H1 (cell line): ENCODE measurements around the gene NINJ2. TPM values are rescaled to one million over a fixed set of nuclear protein-coding genes. Genes with fewer than 3 reads are reported as not detected.
A peak's percentile ranks its signal among the peaks of the same experiment; 100 is the strongest.

ENCODE experiments used
- CTCF ChIA-PET: fragments of 300-600 bp; sonication (Branson Sonifier 250); formaldehyde crosslinking; loops from one replicate; lab custom pipeline; 2021; ENCODE audit not compliant: partially characterized antibody; lab: Charles Lee
- POLR2A ChIA-PET: fragments of 300-600 bp; sonication (Branson Sonifier 250); formaldehyde crosslinking; loops from one replicate; lab custom pipeline; 2021; ENCODE audit warnings: inconsistent platforms; ENCODE audit not compliant: partially characterized antibody; lab: Charles Lee
- DNase-seq, 2 experiments: peaks; one replicate each; pipeline versions ENCODE4 v3.0.0 to v3.0.0-alpha.2; 2010 to 2022; ENCODE audit warnings: low spot score in 2 of 2, low read depth in 1 of 2, mixed read lengths in 1 of 2
- FAIRE-seq: peaks from 2 replicates; lab custom pipeline; 2011; peaks lifted over from hg19 to GRCh38; lab: Jason Lieb, UNC
- H2AFZ ChIP-seq: 2 replicates; pipeline ENCODE4 v1.8.1; 2012; ENCODE audit warnings: low read length, inconsistent platforms
- H2AK5ac ChIP-seq: 2 replicates; pipeline ENCODE4 v1.6.1; 2013; ENCODE audit warnings: low read depth, low read length
- H2BK120ac ChIP-seq: replicated peaks from 2 replicates; pipeline ENCODE3; 2013; ENCODE audit warnings: low read depth, low read length, inconsistent platforms
- H2BK12ac ChIP-seq: 2 replicates; pipeline ENCODE4 v1.6.1; 2013; ENCODE audit warnings: low read depth, low read length
- H2BK15ac ChIP-seq: 2 replicates; pipeline ENCODE4 v1.6.1; 2013; ENCODE audit warnings: low read length
- H2BK20ac ChIP-seq: 2 replicates; pipeline ENCODE4 v1.6.1; 2013; ENCODE audit warnings: low read length
- H2BK5ac ChIP-seq: 2 replicates; pipeline ENCODE4 v1.6.1; 2013; ENCODE audit warnings: low read depth, low read length
- H3K14ac ChIP-seq: 2 replicates; pipeline ENCODE4 v1.6.1; 2013; ENCODE audit warnings: inconsistent platforms; ENCODE audit not compliant: insufficient read length
- H3K18ac ChIP-seq: 2 replicates; pipeline ENCODE4 v1.6.1; 2013; ENCODE audit warnings: low read length; ENCODE audit errors: extremely low read depth
- H3K23ac ChIP-seq: 2 replicates; pipeline ENCODE4 v1.6.1; 2013; ENCODE audit warnings: inconsistent platforms; ENCODE audit not compliant: insufficient read length
- H3K23me2 ChIP-seq: 2 replicates; pipeline ENCODE4 v1.6.1; 2013; ENCODE audit warnings: low read depth, low read length
- H3K27ac ChIP-seq: 2 replicates; pipeline ENCODE4 v1.6.1; 2011; ENCODE audit warnings: low read depth, low read length, inconsistent platforms
- H3K27me3 ChIP-seq, 4 experiments: replicated peaks in 1 of 4; 1 replicate in 1 of 4; 2 replicates in 3 of 4; pipeline versions ENCODE4 v1.6.1 to v1.8.1; 2011 to 2013; ENCODE audit warnings: low read length in 3 of 4, mild to moderate bottlenecking in 3 of 4, inconsistent platforms in 2 of 4, mixed read lengths in 2 of 4, moderate library complexity in 1 of 4; ENCODE audit not compliant: control insufficient read depth in 3 of 4, insufficient read depth in 3 of 4; ENCODE audit errors: extremely low read depth in 1 of 4
- H3K36me3 ChIP-seq, 4 experiments: 2 replicates each; pipeline versions ENCODE4 v1.6.1 to v1.8.1; 2011 to 2013; ENCODE audit warnings: mild to moderate bottlenecking in 4 of 4, low read length in 3 of 4, moderate library complexity in 2 of 4, control low read depth in 1 of 4, inconsistent platforms in 1 of 4; ENCODE audit not compliant: insufficient read depth in 4 of 4, control insufficient read depth in 2 of 4
- H3K4ac ChIP-seq: replicated peaks from 2 replicates; pipeline ENCODE3; 2013; ENCODE audit warnings: low read length, low read depth, mixed read lengths, inconsistent platforms; ENCODE audit not compliant: insufficient read length
- H3K4me1 ChIP-seq, 4 experiments: replicated peaks in 1 of 4; 1 replicate in 1 of 4; 2 replicates in 3 of 4; pipeline versions ENCODE4 v1.6.1 to v1.8.1; 2011 to 2013; ENCODE audit warnings: low read length in 3 of 4, inconsistent platforms in 2 of 4, mixed read lengths in 1 of 4; ENCODE audit not compliant: insufficient read depth in 4 of 4, control insufficient read depth in 3 of 4
- H3K4me2 ChIP-seq, 2 experiments: 2 replicates each; pipeline versions ENCODE4 v1.6.1 to v1.8.1; 2011 to 2013; ENCODE audit warnings: low read depth in 2 of 2, low read length in 2 of 2, control low read depth in 1 of 2, inconsistent platforms in 1 of 2, mild to moderate bottlenecking in 1 of 2; ENCODE audit not compliant: insufficient read depth in 1 of 2
- H3K4me3 ChIP-seq, 4 experiments: fragments of 200-600, 300-600 bp in 1 of 4; sonication (generic), shearing (Covaris generic), sonication (Bioruptor Twin) in 1 of 4; 2 replicates each; pipeline versions ENCODE4 v1.5.1 to v1.8.1; 2011 to 2016; ENCODE audit warnings: low read length in 4 of 4, low read depth in 3 of 4, control low read depth in 2 of 4, inconsistent platforms in 2 of 4, mild to moderate bottlenecking in 2 of 4, mixed read lengths in 1 of 4, moderate library complexity in 1 of 4; ENCODE audit not compliant: insufficient read depth in 2 of 4; ENCODE audit errors: extremely low read depth in 1 of 4
- H3K56ac ChIP-seq: replicated peaks from 2 replicates; pipeline ENCODE3; 2013; ENCODE audit warnings: low read depth, mild to moderate bottlenecking, mixed read lengths, low read length, inconsistent platforms; ENCODE audit not compliant: insufficient read length
- H3K79me1 ChIP-seq: 2 replicates; pipeline ENCODE4 v1.6.1; 2013; ENCODE audit warnings: low read depth, low read length, control low read depth
- H3K79me2 ChIP-seq, 2 experiments: 2 replicates each; pipeline versions ENCODE4 v1.6.1 to v1.8.1; 2012 to 2013; ENCODE audit warnings: low read length in 2 of 2, mild to moderate bottlenecking in 2 of 2, inconsistent platforms in 1 of 2; ENCODE audit not compliant: insufficient read depth in 2 of 2, control insufficient read depth in 1 of 2
- H3K9ac ChIP-seq, 4 experiments: replicated peaks in 1 of 4; 1 replicate in 1 of 4; 2 replicates in 3 of 4; pipeline versions ENCODE4 v1.6.1 to v1.8.1; 2011 to 2013; ENCODE audit warnings: low read depth in 3 of 4, low read length in 3 of 4, control low read depth in 2 of 4, mild to moderate bottlenecking in 2 of 4, moderate library complexity in 2 of 4, inconsistent platforms in 1 of 4; ENCODE audit errors: extremely low read depth in 1 of 4
- H3K9me3 ChIP-seq, 2 experiments: 2 replicates each; pipeline versions ENCODE4 v1.6.1 to v1.8.1; 2012 to 2013; ENCODE audit warnings: mild to moderate bottlenecking in 2 of 2, moderate library complexity in 2 of 2, control low read depth in 1 of 2, inconsistent platforms in 1 of 2, low read depth in 1 of 2, low read length in 1 of 2, mixed read lengths in 1 of 2; ENCODE audit not compliant: insufficient read depth in 2 of 2
- H4K20me1 ChIP-seq, 2 experiments: replicated peaks in 1 of 2; 2 replicates each; pipeline versions ENCODE3 to v1.8.1; 2011 to 2013; ENCODE audit warnings: inconsistent platforms in 2 of 2, low read length in 2 of 2, mild to moderate bottlenecking in 1 of 2; ENCODE audit not compliant: insufficient read depth in 2 of 2, control insufficient read depth in 1 of 2
- H4K5ac ChIP-seq: 2 replicates; pipeline ENCODE4 v1.6.1; 2013; ENCODE audit warnings: low read length, low read depth, mixed read lengths, inconsistent platforms; ENCODE audit not compliant: insufficient read length
- H4K8ac ChIP-seq: 2 replicates; pipeline ENCODE4 v1.8.0; 2013; ENCODE audit warnings: mild to moderate bottlenecking, moderate library complexity, low read length, inconsistent platforms; ENCODE audit not compliant: insufficient read depth; ENCODE audit errors: extremely low read depth
- H4K91ac ChIP-seq: replicated peaks from 2 replicates; pipeline ENCODE3; 2013; ENCODE audit warnings: low read length, mixed read lengths, inconsistent platforms; ENCODE audit not compliant: insufficient read length
- ATF3 ChIP-seq: IDR thresholded peaks from 2 replicates; pipeline ENCODE4 v1.6.1; 2011; ENCODE audit warnings: low read depth, mild to moderate bottlenecking, low read length; ENCODE audit not compliant: insufficient read depth
- CHD1 ChIP-seq: IDR thresholded peaks from 2 replicates; pipeline ENCODE4 v1.6.1; 2012; ENCODE audit warnings: low read depth, low read length, improper control_type of control experiment
- CTBP2 ChIP-seq: IDR thresholded peaks from 2 replicates; pipeline ENCODE4 v1.7.0; 2011; ENCODE audit warnings: borderline replicate concordance, mild to moderate bottlenecking, moderate library complexity, mixed read lengths, low read length; ENCODE audit not compliant: insufficient read depth, insufficient read length
- EP300 ChIP-seq, 2 experiments: IDR thresholded peaks; 1 replicate in 1 of 2; 2 replicates in 1 of 2; pipeline ENCODE4 v1.6.1; 2011 to 2012; ENCODE audit warnings: low read depth in 2 of 2, low read length in 2 of 2, mild to moderate bottlenecking in 2 of 2, borderline replicate concordance in 1 of 2, inconsistent platforms in 1 of 2, moderate library complexity in 1 of 2
- KDM1A ChIP-seq: fragments of 200-600, 300-600 bp; sonication (generic); IDR thresholded peaks from 2 replicates; pipeline ENCODE4 v1.7.1; 2016; ENCODE audit warnings: mild to moderate bottlenecking, low read length, borderline replicate concordance
- KDM5A ChIP-seq: fragments of 200-600 bp; IDR thresholded peaks from 2 replicates; pipeline ENCODE4 v1.7.1; 2012; ENCODE audit warnings: mild to moderate bottlenecking, low read length, inconsistent platforms, mixed read lengths
- NANOG ChIP-seq: IDR thresholded peaks from 2 replicates; pipeline ENCODE4 v1.6.1; 2011; ENCODE audit warnings: low read length, low read depth, mild to moderate bottlenecking, inconsistent platforms; ENCODE audit not compliant: insufficient read depth, poor library complexity, severe bottlenecking
- POLR2A ChIP-seq, 2 experiments: IDR thresholded peaks; 1 replicate in 1 of 2; 2 replicates in 1 of 2; pipeline ENCODE4 v1.6.1; 2011; ENCODE audit warnings: low read depth in 2 of 2, low read length in 2 of 2, mild to moderate bottlenecking in 2 of 2; ENCODE audit errors: control extremely low read depth in 1 of 2
- SIX5 ChIP-seq: IDR thresholded peaks from 2 replicates; pipeline ENCODE4 v1.6.1; 2011; ENCODE audit warnings: mild to moderate bottlenecking, low read depth, low read length
- SRF ChIP-seq: IDR thresholded peaks from 2 replicates; pipeline ENCODE4 v1.6.1; 2011; ENCODE audit warnings: mild to moderate bottlenecking, low read depth, low read length, moderate library complexity
- TAF7 ChIP-seq: optimal IDR thresholded peaks from 2 replicates; pipeline ENCODE3; 2011; ENCODE audit warnings: low read depth, mild to moderate bottlenecking, inconsistent platforms, low read length, moderate library complexity, borderline replicate concordance
- WGBS, 2 experiments: shearing (Covaris generic) in 1 of 2; methylation state at CpG; one replicate each; pipeline versions ENCODE4 v1.1.6 to v1.1.7; 2013 to 2015; ENCODE audit warnings: low lambda C conversion rate in 2 of 2, mixed read lengths in 2 of 2, inconsistent platforms in 1 of 2, low coverage in 1 of 2, missing lambda C conversion rate in 1 of 2; ENCODE audit not compliant: insufficient replicate concordance in 2 of 2, insufficient coverage in 1 of 2, insufficient read length in 1 of 2; ENCODE audit errors: extremely low coverage in 1 of 2, missing lambda C conversion rate in 1 of 2; 5-methylcytosine and 5-hydroxymethylcytosine counted together
- polyA plus RNA-seq, 7 experiments: library from polyadenylated mRNA; depleted of rRNA in 3 of 7; stranded (reverse) in 5 of 7; unstranded in 2 of 7; fragments of >200 nt in 5 of 7; fragments of 200-250 nt in 2 of 7; gene quantifications; 1 replicate in 5 of 7; 2 replicates in 1 of 7; 4 replicates in 1 of 7; pipeline versions ENCODE4 v1.2.1 to v1.2.3, GENCODE V29; 2011 to 2013; ENCODE audit warnings: missing spikeins in 2 of 7, mixed read lengths in 2 of 7
- total RNA-seq: library from RNA; stranded (reverse); fragmentation: NEBNext Ultra II Directional; extraction: Animal tissue kit (Norgen Biotek cat#: 25700); gene quantifications from 2 replicates; pipeline ENCODE4 v1.2.1, GENCODE V29; 2021

NINJ2 gene
- total and polyA plus RNA-seq, 2 of the 8 experiments (the other 6 are each of a cell fraction or from before 2014, with no cell fraction given): 1.4 TPM; not detected in 1

- H3K9ac ChIP-seq: peak overlapping the region in 2 of 4 experiments; percentile 25 to 35; a peak in 3 of 7 replicates
- POLR2A ChIA-PET: interaction anchor here (1.5 to 2.4 kb wide), 3 partner anchors 22 to 380 kb away, joined by 3 to 7 read pairs (median 6); partner anchors contain the start of genes RAD52 and WNK1
- TF ChIP-seq EP300 (IDR thresholded peaks at IDR 0.05; ENCODE audit: borderline replicate concordance in 1 of 2, low read depth in 2 of 2, low read length in 2 of 2) (no peak), POLR2A (IDR thresholded peaks at IDR 0.05; ENCODE audit: control extremely low read depth in 1 of 2, low read depth in 2 of 2, low read length in 2 of 2) (no peak), TAF7 (no peak), NANOG (peak; percentile 2), KDM1A (no peak; the same call in 1 of the 2 replicates), SIX5 (no peak), CTBP2 (no peak), KDM5A (no peak), ATF3 (no peak), CHD1 (no peak), SRF (no peak)
Observed at GRCh38 chr12:569803-570434, 93.3 kb downstream of the NINJ2 start.

More at GRCh38 chr12:569803-570434, 93.3 kb downstream of the NINJ2 start:
- Histone ChIP-seq H2AK5ac (no peak overlapping the region), H4K91ac (no peak overlapping the region), H2AFZ (peak overlapping the region; percentile 80; the same call in 1 of the 2 replicates), H2BK120ac (no peak overlapping the region), H3K79me2 (no peaks in the 10 kb centered on the region), H2BK15ac (no peak overlapping the region), H3K9me3 (no peaks in the 10 kb centered on the region), H2BK5ac (peak overlapping the region; percentile 46; the same call in 1 of the 2 replicates), H3K79me1 (no peaks in the 10 kb centered on the region), H3K4me2 (peak overlapping the region; percentile 87 to 98), H3K56ac (no peak overlapping the region), H4K8ac (no peak overlapping the region; the same call in 1 of the 2 replicates), H3K18ac (peak overlapping the region; percentile 71), H4K20me1 (no peaks in the 10 kb centered on the region), H3K23me2 (peaks cover 9% of the 10 kb centered on the region), H3K14ac (no peak overlapping the region), H2BK20ac (no peak overlapping the region), H3K36me3 (no peaks in the 10 kb centered on the region), H2BK12ac (no peak overlapping the region), H3K23ac (no peak overlapping the region), H4K5ac (peak overlapping the region; percentile 37), H3K4me1 (peaks cover 0 to 9% (median 6%) of the 10 kb centered on the region in 4 experiments; a peak in 5 of 7 replicates), H3K4me3 (peak overlapping the region; percentile 28 to 82 (median 64)), H3K27ac (no peak overlapping the region), H3K4ac (no peak overlapping the region), H3K27me3 (peaks cover 0 to 4% (median 3%) of the 10 kb centered on the region in 4 experiments; a peak in 2 of 7 replicates)
- FAIRE-seq (no peak), DNase-seq (peak in 1 of 2 experiments; percentile 95)
- CTCF ChIA-PET: interaction anchor here (0.6 to 3.6 kb wide), 40 partner anchors 9 to 548 kb away, joined by 3 to 23 read pairs (median 4); partner anchors contain the start of gene WNK1
- 4% methylated on average over 44 of the region's 44 CpGs; no CpG with 5 or more reads in 1 of the 2 experiments for WGBS, 2 experiments
